GM23338 (cell line): ENCODE results near the gene ATP6V0A4. TPM values are rescaled to one million over a fixed set of nuclear protein-coding genes. Genes with fewer than 3 reads are reported as not detected.

Experiments
- ATAC-seq: fragments of 200-7000 bp; cut with Tn5 transposase; 3 replicates; pipeline ENCODE4 v1.9.1; 2020
- DNase-seq: peaks from one replicate; pipeline ENCODE4 v3.0.0-alpha.2; 2015; ENCODE audit warnings: low spot score
- H2AFZ ChIP-seq: fragments of 200-600 bp; sonication (generic); 2 replicates; pipeline ENCODE4 v1.8.0; 2016; ENCODE audit warnings: antibody characterized with exemption, mild to moderate bottlenecking, moderate library complexity
- H3F3A ChIP-seq: fragments of 200-600 bp; sonication (generic); replicated peaks from 2 replicates; pipeline ENCODE4 v1.8.0; 2017; ENCODE audit warnings: antibody characterized with exemption, mixed run types, low read depth
- H3K27ac ChIP-seq: fragments of 200-600 bp; sonication (generic); 2 replicates; pipeline ENCODE4 v1.6.1; 2016; ENCODE audit warnings: low read depth
- H3K27me3 ChIP-seq: fragments of 200-600 bp; sonication (generic); 2 replicates; pipeline ENCODE4 v1.8.0; 2016; ENCODE audit warnings: mild to moderate bottlenecking, mixed run types, moderate library complexity; ENCODE audit not compliant: insufficient read depth
- H3K36me3 ChIP-seq: fragments of 200-600 bp; sonication (generic); 2 replicates; pipeline ENCODE4 v1.8.0; 2016; ENCODE audit warnings: mild to moderate bottlenecking; ENCODE audit not compliant: insufficient read depth
- H3K4me1 ChIP-seq: fragments of 200-600 bp; sonication (generic); 2 replicates; pipeline ENCODE4 v1.8.0; 2016; ENCODE audit warnings: mild to moderate bottlenecking, moderate library complexity; ENCODE audit not compliant: insufficient read depth
- H3K4me2 ChIP-seq: fragments of 200-600 bp; sonication (generic); 2 replicates; pipeline ENCODE4 v1.7.1; 2017; ENCODE audit warnings: mixed run types
- H3K4me3 ChIP-seq: fragments of 200-600 bp; sonication (generic); 2 replicates; pipeline ENCODE4 v1.6.1; 2016; ENCODE audit warnings: mixed run types
- H3K79me2 ChIP-seq: fragments of 200-600 bp; sonication (generic); replicated peaks from 2 replicates; pipeline ENCODE4 v1.8.0; 2017; ENCODE audit warnings: mild to moderate bottlenecking; ENCODE audit not compliant: insufficient read depth
- H3K9me2 ChIP-seq: fragments of 200-600 bp; sonication (generic); 2 replicates; pipeline ENCODE4 v1.8.0; 2017; ENCODE audit not compliant: insufficient read depth
- H4K20me1 ChIP-seq: fragments of 200-600 bp; sonication (generic); replicated peaks from 2 replicates; pipeline ENCODE4 v1.8.0; 2017; ENCODE audit warnings: mild to moderate bottlenecking; ENCODE audit not compliant: insufficient read depth
- H3K27ac Mint-ChIP-seq: 2 replicates; pipeline ENCODE4 v1.8.0; 2020; ENCODE audit warnings: inconsistent platforms, mild to moderate bottlenecking, moderate library complexity, mixed read lengths
- H3K27me3 Mint-ChIP-seq: 3 replicates; pipeline ENCODE4 v1.8.0; 2022; ENCODE audit warnings: low read depth, mild to moderate bottlenecking, moderate library complexity, mixed read lengths, inconsistent platforms; ENCODE audit not compliant: insufficient read depth, poor library complexity
- H3K36me3 Mint-ChIP-seq: 3 replicates; pipeline ENCODE4 v1.8.0; 2021; ENCODE audit warnings: low read depth, mild to moderate bottlenecking, inconsistent platforms, moderate library complexity, mixed read lengths
- H3K4me1 Mint-ChIP-seq: 3 replicates; pipeline ENCODE4 v1.8.0; 2020; ENCODE audit warnings: mild to moderate bottlenecking, inconsistent platforms, mixed read lengths
- H3K4me3 Mint-ChIP-seq: 3 replicates; pipeline ENCODE4 v1.8.0; 2021; ENCODE audit warnings: moderate library complexity, mild to moderate bottlenecking, inconsistent platforms, mixed read lengths
- H3K9me3 Mint-ChIP-seq: 3 replicates; pipeline ENCODE4 v1.8.0; 2020; ENCODE audit warnings: moderate library complexity, mild to moderate bottlenecking, inconsistent platforms, mixed read lengths
- CREB1 ChIP-seq: fragments of 250-450 bp; sonication (Bioruptor Pico); IDR thresholded peaks from 2 replicates; pipeline ENCODE4 v1.5.0; 2020; ENCODE audit warnings: low read depth, mild to moderate bottlenecking, moderate library complexity
- EZH2 ChIP-seq: fragments of 200-600 bp; sonication (generic); IDR thresholded peaks from one replicate; pipeline ENCODE4 v1.8.0; 2017; ENCODE audit warnings: antibody characterized with exemption, mild to moderate bottlenecking, low read depth; ENCODE audit not compliant: unreplicated experiment
- EZH2phosphoT487 ChIP-seq: fragments of 200-600 bp; sonication (generic); IDR thresholded peaks from one replicate; pipeline ENCODE4 v1.8.1; 2018; ENCODE audit warnings: antibody characterized with exemption; ENCODE audit not compliant: unreplicated experiment
- JUNB ChIP-seq: IDR thresholded peaks from one replicate; pipeline ENCODE4 v1.6.1; 2016; ENCODE audit warnings: antibody characterized with exemption; ENCODE audit not compliant: unreplicated experiment
- NANOG ChIP-seq: IDR thresholded peaks from 2 replicates; pipeline ENCODE4 v1.6.1; 2016; ENCODE audit warnings: antibody characterized with exemption, borderline replicate concordance
- POLR2AphosphoS5 ChIP-seq: IDR thresholded peaks from 2 replicates; pipeline ENCODE4 v1.6.1; 2016; ENCODE audit warnings: antibody characterized with exemption, low read depth
- STAT1 ChIP-seq: IDR thresholded peaks from one replicate; pipeline ENCODE4 v1.6.1; 2016; ENCODE audit warnings: antibody characterized with exemption; ENCODE audit not compliant: unreplicated experiment
- ZNF114 ChIP-seq: fragments of 250-450 bp; sonication (Bioruptor Pico); IDR thresholded peaks from 2 replicates; pipeline ENCODE4 v1.5.0; 2020; ENCODE audit warnings: mild to moderate bottlenecking, moderate library complexity
- ZNF331 ChIP-seq: fragments of 250-450 bp; sonication (Bioruptor Pico); IDR thresholded peaks from 2 replicates; pipeline ENCODE4 v1.5.0; 2020; ENCODE audit warnings: low read depth, mild to moderate bottlenecking, moderate library complexity
- polyA plus RNA-seq: library from polyadenylated mRNA; unstranded; fragments of >200 nt; fragmentation: Nextera tagmentation; extraction: Ambion mirVana; gene quantifications from 2 replicates; pipeline ENCODE4 v1.2.1, GENCODE V29; 2016
- total RNA-seq: library from RNA; depleted of rRNA; stranded (reverse); fragments of >200 nt; shearing (Covaris generic); gene quantifications from 2 replicates; pipeline ENCODE4 v1.2.3, GENCODE V29; 2014
- TF ChIP-seq, protein P1 (sequence below), 2 experiments: fragments of 200-600 bp in 1 of 2; sonication (generic) in 1 of 2; conservative IDR thresholded peaks; 2 replicates each; pipeline versions ENCODE4 v1.5.1 to v1.6.1; 2016 to 2017; ENCODE audit warnings: antibody characterized with exemption in 2 of 2, low read depth in 2 of 2, mild to moderate bottlenecking in 2 of 2, moderate library complexity in 1 of 2
- TF ChIP-seq, protein P2 (sequence below): IDR thresholded peaks from 2 replicates; pipeline ENCODE4 v1.6.1; 2016; ENCODE audit warnings: antibody characterized with exemption
- TF ChIP-seq, protein P3 (sequence below): IDR thresholded peaks from one replicate; pipeline ENCODE4 v1.6.1; 2018; ENCODE audit warnings: antibody characterized with exemption; ENCODE audit not compliant: unreplicated experiment
- TF ChIP-seq, protein P4 (sequence below): fragments of 250-450 bp; sonication (Bioruptor Pico); IDR thresholded peaks from 2 replicates; pipeline ENCODE4 v1.5.0; 2020; ENCODE audit warnings: mild to moderate bottlenecking, moderate library complexity

Gene ATP6V0A4
- total and polyA plus RNA-seq, 2 experiments from 2014 or later, result 0.10 to 1.3 TPM

DNA sequence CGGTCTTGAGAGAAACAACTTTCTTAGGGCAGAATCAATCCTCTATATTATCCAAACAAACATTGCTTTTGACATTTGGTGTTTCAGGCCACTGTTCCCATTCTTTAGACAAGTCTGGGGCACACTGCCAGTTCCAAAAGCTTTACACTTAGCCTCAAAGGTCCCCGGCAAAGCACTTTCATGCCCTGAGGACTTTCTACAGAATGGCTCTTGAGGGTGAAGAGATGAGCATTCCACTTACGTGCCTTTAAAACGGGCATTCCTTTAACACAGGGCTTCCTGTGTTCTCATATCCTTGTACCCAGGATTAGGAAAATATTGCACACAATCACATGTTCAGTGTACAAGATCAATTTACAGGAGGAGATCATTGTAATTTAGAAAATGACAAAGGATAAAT, 13.3 kb downstream of the ATP6V0A4 start:
- H3K36me3 ChIP-seq, result no peaks in the 10 kb centered on the region
- H3K27ac ChIP-seq, result no peak overlapping the region
- H4K20me1 ChIP-seq, result no peaks in the 10 kb centered on the region
- Mint-ChIP-seq H3K27me3 (peaks cover 2% of the 10 kb centered on the region), H3K36me3 (no peaks in the 10 kb centered on the region; the same call in 2 of the 3 replicates), H3K9me3 (peaks cover 3% of the 10 kb centered on the region), H3K4me1 (peaks cover 4% of the 10 kb centered on the region; the same call in 2 of the 3 replicates), H3K27ac (no peak overlapping the region), H3K4me3 (no peak overlapping the region)
- H3K79me2 ChIP-seq, result no peaks in the 10 kb centered on the region
- H3K9me2 ChIP-seq, result no peaks in the 10 kb centered on the region
- TF ChIP-seq CREB1, result no peak
- no peak for TF ChIP-seq EZH2
- TF ChIP-seq, protein P1, sequence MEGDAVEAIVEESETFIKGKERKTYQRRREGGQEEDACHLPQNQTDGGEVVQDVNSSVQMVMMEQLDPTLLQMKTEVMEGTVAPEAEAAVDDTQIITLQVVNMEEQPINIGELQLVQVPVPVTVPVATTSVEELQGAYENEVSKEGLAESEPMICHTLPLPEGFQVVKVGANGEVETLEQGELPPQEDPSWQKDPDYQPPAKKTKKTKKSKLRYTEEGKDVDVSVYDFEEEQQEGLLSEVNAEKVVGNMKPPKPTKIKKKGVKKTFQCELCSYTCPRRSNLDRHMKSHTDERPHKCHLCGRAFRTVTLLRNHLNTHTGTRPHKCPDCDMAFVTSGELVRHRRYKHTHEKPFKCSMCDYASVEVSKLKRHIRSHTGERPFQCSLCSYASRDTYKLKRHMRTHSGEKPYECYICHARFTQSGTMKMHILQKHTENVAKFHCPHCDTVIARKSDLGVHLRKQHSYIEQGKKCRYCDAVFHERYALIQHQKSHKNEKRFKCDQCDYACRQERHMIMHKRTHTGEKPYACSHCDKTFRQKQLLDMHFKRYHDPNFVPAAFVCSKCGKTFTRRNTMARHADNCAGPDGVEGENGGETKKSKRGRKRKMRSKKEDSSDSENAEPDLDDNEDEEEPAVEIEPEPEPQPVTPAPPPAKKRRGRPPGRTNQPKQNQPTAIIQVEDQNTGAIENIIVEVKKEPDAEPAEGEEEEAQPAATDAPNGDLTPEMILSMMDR (conservative IDR thresholded peaks at IDR 0.05; ENCODE audit: low read depth in 2 of 2), result no peak
- TF ChIP-seq, protein P2, sequence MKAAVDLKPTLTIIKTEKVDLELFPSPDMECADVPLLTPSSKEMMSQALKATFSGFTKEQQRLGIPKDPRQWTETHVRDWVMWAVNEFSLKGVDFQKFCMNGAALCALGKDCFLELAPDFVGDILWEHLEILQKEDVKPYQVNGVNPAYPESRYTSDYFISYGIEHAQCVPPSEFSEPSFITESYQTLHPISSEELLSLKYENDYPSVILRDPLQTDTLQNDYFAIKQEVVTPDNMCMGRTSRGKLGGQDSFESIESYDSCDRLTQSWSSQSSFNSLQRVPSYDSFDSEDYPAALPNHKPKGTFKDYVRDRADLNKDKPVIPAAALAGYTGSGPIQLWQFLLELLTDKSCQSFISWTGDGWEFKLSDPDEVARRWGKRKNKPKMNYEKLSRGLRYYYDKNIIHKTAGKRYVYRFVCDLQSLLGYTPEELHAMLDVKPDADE, result no peak
- no peak for TF ChIP-seq ZNF331 (CRISPR knock-in tag)
- TF ChIP-seq, protein P3, sequence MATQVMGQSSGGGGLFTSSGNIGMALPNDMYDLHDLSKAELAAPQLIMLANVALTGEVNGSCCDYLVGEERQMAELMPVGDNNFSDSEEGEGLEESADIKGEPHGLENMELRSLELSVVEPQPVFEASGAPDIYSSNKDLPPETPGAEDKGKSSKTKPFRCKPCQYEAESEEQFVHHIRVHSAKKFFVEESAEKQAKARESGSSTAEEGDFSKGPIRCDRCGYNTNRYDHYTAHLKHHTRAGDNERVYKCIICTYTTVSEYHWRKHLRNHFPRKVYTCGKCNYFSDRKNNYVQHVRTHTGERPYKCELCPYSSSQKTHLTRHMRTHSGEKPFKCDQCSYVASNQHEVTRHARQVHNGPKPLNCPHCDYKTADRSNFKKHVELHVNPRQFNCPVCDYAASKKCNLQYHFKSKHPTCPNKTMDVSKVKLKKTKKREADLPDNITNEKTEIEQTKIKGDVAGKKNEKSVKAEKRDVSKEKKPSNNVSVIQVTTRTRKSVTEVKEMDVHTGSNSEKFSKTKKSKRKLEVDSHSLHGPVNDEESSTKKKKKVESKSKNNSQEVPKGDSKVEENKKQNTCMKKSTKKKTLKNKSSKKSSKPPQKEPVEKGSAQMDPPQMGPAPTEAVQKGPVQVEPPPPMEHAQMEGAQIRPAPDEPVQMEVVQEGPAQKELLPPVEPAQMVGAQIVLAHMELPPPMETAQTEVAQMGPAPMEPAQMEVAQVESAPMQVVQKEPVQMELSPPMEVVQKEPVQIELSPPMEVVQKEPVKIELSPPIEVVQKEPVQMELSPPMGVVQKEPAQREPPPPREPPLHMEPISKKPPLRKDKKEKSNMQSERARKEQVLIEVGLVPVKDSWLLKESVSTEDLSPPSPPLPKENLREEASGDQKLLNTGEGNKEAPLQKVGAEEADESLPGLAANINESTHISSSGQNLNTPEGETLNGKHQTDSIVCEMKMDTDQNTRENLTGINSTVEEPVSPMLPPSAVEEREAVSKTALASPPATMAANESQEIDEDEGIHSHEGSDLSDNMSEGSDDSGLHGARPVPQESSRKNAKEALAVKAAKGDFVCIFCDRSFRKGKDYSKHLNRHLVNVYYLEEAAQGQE, result no peak
- TF ChIP-seq JUNB, result no peak
- TF ChIP-seq, protein P4, sequence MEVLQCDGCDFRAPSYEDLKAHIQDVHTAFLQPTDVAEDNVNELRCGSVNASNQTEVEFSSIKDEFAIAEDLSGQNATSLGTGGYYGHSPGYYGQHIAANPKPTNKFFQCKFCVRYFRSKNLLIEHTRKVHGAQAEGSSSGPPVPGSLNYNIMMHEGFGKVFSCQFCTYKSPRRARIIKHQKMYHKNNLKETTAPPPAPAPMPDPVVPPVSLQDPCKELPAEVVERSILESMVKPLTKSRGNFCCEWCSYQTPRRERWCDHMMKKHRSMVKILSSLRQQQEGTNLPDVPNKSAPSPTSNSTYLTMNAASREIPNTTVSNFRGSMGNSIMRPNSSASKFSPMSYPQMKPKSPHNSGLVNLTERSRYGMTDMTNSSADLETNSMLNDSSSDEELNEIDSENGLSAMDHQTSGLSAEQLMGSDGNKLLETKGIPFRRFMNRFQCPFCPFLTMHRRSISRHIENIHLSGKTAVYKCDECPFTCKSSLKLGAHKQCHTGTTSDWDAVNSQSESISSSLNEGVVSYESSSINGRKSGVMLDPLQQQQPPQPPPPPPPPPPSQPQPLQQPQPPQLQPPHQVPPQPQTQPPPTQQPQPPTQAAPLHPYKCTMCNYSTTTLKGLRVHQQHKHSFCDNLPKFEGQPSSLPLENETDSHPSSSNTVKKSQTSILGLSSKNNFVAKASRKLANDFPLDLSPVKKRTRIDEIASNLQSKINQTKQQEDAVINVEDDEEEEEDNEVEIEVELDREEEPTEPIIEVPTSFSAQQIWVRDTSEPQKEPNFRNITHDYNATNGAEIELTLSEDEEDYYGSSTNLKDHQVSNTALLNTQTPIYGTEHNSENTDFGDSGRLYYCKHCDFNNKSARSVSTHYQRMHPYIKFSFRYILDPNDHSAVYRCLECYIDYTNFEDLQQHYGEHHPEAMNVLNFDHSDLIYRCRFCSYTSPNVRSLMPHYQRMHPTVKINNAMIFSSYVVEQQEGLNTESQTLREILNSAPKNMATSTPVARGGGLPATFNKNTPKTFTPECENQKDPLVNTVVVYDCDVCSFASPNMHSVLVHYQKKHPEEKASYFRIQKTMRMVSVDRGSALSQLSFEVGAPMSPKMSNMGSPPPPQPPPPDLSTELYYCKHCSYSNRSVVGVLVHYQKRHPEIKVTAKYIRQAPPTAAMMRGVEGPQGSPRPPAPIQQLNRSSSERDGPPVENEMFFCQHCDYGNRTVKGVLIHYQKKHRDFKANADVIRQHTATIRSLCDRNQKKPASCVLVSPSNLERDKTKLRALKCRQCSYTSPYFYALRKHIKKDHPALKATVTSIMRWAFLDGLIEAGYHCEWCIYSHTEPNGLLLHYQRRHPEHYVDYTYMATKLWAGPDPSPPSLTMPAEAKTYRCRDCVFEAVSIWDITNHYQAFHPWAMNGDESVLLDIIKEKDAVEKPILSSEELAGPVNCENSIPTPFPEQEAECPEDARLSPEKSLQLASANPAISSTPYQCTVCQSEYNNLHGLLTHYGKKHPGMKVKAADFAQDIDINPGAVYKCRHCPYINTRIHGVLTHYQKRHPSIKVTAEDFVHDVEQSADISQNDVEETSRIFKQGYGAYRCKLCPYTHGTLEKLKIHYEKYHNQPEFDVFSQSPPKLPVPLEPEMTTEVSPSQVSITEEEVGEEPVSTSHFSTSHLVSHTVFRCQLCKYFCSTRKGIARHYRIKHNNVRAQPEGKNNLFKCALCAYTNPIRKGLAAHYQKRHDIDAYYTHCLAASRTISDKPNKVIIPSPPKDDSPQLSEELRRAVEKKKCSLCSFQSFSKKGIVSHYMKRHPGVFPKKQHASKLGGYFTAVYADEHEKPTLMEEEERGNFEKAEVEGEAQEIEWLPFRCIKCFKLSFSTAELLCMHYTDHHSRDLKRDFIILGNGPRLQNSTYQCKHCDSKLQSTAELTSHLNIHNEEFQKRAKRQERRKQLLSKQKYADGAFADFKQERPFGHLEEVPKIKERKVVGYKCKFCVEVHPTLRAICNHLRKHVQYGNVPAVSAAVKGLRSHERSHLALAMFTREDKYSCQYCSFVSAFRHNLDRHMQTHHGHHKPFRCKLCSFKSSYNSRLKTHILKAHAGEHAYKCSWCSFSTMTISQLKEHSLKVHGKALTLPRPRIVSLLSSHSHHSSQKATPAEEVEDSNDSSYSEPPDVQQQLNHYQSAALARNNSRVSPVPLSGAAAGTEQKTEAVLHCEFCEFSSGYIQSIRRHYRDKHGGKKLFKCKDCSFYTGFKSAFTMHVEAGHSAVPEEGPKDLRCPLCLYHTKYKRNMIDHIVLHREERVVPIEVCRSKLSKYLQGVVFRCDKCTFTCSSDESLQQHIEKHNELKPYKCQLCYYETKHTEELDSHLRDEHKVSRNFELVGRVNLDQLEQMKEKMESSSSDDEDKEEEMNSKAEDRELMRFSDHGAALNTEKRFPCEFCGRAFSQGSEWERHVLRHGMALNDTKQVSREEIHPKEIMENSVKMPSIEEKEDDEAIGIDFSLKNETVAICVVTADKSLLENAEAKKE (CRISPR knock-in tag), result no peak
- no peak for TF ChIP-seq POLR2AphosphoS5
- no peak for TF ChIP-seq STAT1
- no peak for TF ChIP-seq NANOG
- no peak for TF ChIP-seq ZNF114 (CRISPR knock-in tag)
- no peak for TF ChIP-seq EZH2phosphoT487
- no peak overlapping the region for H3K4me2 ChIP-seq
- no peaks in the 10 kb centered on the region for H3K27me3 ChIP-seq
- ATAC-seq, result no peak
- no peak overlapping the region for H3K4me3 ChIP-seq
- no peak overlapping the region for H2AFZ ChIP-seq
- H3F3A ChIP-seq, result no peaks in the 10 kb centered on the region
- no peaks in the 10 kb centered on the region for H3K4me1 ChIP-seq
- no peak for DNase-seq
